ENCODE measurements around the gene CER1. TPM values are rescaled to one million over a fixed set of nuclear protein-coding genes. Genes with fewer than 3 reads are reported as not detected.

CER1 gene
- total RNA-seq, 1 donor = not detected

DNA sequence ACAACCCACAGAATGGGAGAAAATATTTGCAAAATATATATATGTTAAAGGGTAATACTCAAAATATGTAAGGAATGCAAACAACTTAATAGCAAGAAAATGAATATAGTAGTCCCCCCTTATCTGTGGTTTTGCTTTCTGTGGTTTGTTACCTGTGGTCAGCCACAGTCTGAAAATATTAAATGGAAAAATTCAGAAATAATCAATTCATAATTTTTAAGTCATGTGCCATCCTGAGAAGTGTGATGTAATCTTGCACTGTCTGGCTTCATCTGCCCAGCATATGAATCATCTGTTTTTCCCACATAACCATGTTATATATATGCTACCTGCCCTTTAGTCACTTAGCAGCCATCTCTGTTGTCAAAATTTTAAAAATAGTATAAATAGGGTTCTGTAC, 11.7 kb downstream of the CER1 start:
- Histone ChIP-seq H4K20me1 (ENCODE audit: insufficient read depth, low read length) (no peaks in the 10 kb centered on the region), H3K4me1 (ENCODE audit: insufficient read depth, low read length) (no peaks in the 10 kb centered on the region), H3K4me3 (ENCODE audit: insufficient read depth, low read length) (no peak overlapping the region), H3K27me3 (ENCODE audit: insufficient read depth, low read length) (no peaks in the 10 kb centered on the region), H3K36me3 (ENCODE audit: insufficient read depth, low read length) (no peaks in the 10 kb centered on the region), H3K4me2 (ENCODE audit: insufficient read depth, low read length) (no peak overlapping the region), H2AFZ (ENCODE audit: low read length) (no peak overlapping the region), H3K27ac (ENCODE audit: low read depth, low read length) (no peak overlapping the region), H3K9me3 (ENCODE audit: low read depth, low read length) (no peaks in the 10 kb centered on the region), H3K79me2 (ENCODE audit: insufficient read depth, low read length) (no peaks in the 10 kb centered on the region)
- TF ChIP-seq, protein P1, sequence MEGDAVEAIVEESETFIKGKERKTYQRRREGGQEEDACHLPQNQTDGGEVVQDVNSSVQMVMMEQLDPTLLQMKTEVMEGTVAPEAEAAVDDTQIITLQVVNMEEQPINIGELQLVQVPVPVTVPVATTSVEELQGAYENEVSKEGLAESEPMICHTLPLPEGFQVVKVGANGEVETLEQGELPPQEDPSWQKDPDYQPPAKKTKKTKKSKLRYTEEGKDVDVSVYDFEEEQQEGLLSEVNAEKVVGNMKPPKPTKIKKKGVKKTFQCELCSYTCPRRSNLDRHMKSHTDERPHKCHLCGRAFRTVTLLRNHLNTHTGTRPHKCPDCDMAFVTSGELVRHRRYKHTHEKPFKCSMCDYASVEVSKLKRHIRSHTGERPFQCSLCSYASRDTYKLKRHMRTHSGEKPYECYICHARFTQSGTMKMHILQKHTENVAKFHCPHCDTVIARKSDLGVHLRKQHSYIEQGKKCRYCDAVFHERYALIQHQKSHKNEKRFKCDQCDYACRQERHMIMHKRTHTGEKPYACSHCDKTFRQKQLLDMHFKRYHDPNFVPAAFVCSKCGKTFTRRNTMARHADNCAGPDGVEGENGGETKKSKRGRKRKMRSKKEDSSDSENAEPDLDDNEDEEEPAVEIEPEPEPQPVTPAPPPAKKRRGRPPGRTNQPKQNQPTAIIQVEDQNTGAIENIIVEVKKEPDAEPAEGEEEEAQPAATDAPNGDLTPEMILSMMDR (IDR thresholded peaks at IDR 0.05; ENCODE audit: extremely low read depth, low read depth, low read length) = no peak
- DNase-seq (ENCODE audit: insufficient read length, low spot score, missing footprints) = no peak

GRCh38 chr9:14706530-14707140, 15.9 kb downstream of the CER1 start:
- Histone ChIP-seq H3K4me3 (ENCODE audit: insufficient read depth, low read length) (no peak overlapping the region), H3K4me2 (ENCODE audit: insufficient read depth, low read length) (no peak overlapping the region), H3K27me3 (ENCODE audit: insufficient read depth, low read length) (peaks cover 9% of the 10 kb centered on the region), H4K20me1 (ENCODE audit: insufficient read depth, low read length) (no peaks in the 10 kb centered on the region), H3K36me3 (ENCODE audit: insufficient read depth, low read length) (no peaks in the 10 kb centered on the region), H2AFZ (ENCODE audit: low read length) (no peak overlapping the region), H3K79me2 (ENCODE audit: insufficient read depth, low read length) (no peaks in the 10 kb centered on the region), H3K27ac (ENCODE audit: low read depth, low read length) (no peak overlapping the region), H3K9me3 (ENCODE audit: low read depth, low read length) (no peaks in the 10 kb centered on the region), H3K4me1 (ENCODE audit: insufficient read depth, low read length) (no peaks in the 10 kb centered on the region)
- TF ChIP-seq, protein P1 (IDR thresholded peaks at IDR 0.05; ENCODE audit: extremely low read depth, low read depth, low read length) = no peak
- DNase-seq (ENCODE audit: insufficient read length, low spot score, missing footprints) = no peak

- H4K20me1 ChIP-seq (ENCODE audit: insufficient read depth, low read length) = no peaks in the 10 kb centered on the region
- no peak overlapping the region for H3K4me2 ChIP-seq (ENCODE audit: insufficient read depth, low read length)
- no peak overlapping the region for H3K27ac ChIP-seq (ENCODE audit: low read depth, low read length)
- DNase-seq (ENCODE audit: insufficient read length, low spot score, missing footprints) = no peak
- H3K27me3 ChIP-seq (ENCODE audit: insufficient read depth, low read length) = peaks cover 10% of the 10 kb centered on the region
- TF ChIP-seq, protein P1 (IDR thresholded peaks at IDR 0.05; ENCODE audit: extremely low read depth, low read depth, low read length) = no peak
- H3K79me2 ChIP-seq (ENCODE audit: insufficient read depth, low read length) = no peaks in the 10 kb centered on the region
- no peaks in the 10 kb centered on the region for H3K36me3 ChIP-seq (ENCODE audit: insufficient read depth, low read length)
- H3K4me1 ChIP-seq (ENCODE audit: insufficient read depth, low read length) = no peaks in the 10 kb centered on the region
- H3K9me3 ChIP-seq (ENCODE audit: low read depth, low read length) = no peaks in the 10 kb centered on the region
- H3K4me3 ChIP-seq (ENCODE audit: insufficient read depth, low read length) = no peak overlapping the region
- no peak overlapping the region for H2AFZ ChIP-seq (ENCODE audit: low read length)
These were observed 17.5 kb downstream of the CER1 start for GRCh38 chr9:14705079-14705478.

DNA sequence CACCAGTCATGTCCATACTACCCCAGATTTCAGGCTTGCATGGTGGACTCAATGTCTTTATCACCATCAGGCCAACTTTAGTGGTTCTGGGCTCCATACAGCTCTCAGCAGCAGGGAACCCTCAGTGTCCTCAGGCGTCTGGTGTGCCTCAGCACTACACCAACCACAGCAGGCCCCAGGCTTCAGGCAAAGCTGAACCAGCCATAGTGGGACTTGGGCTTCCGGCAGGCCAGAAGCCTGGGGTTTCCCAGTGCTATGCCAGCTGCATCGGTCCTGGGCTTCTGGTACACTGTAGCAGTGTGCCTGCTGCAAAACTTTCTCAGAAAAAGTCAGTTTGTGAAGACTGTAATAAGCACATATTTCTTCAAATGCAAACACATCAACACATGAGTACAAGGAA, 18.3 kb downstream of the CER1 start:
- Histone ChIP-seq H3K4me3 (ENCODE audit: insufficient read depth, low read length) (no peak overlapping the region), H3K9me3 (ENCODE audit: low read depth, low read length) (no peaks in the 10 kb centered on the region)

More for the DNA sequence above, 18.3 kb downstream of the CER1 start:
- Histone ChIP-seq H2AFZ (ENCODE audit: low read length) (no peak overlapping the region), H3K36me3 (ENCODE audit: insufficient read depth, low read length) (no peaks in the 10 kb centered on the region), H4K20me1 (ENCODE audit: insufficient read depth, low read length) (no peaks in the 10 kb centered on the region), H3K4me2 (ENCODE audit: insufficient read depth, low read length) (no peak overlapping the region), H3K79me2 (ENCODE audit: insufficient read depth, low read length) (no peaks in the 10 kb centered on the region), H3K27ac (ENCODE audit: low read depth, low read length) (no peak overlapping the region), H3K4me1 (ENCODE audit: insufficient read depth, low read length) (no peaks in the 10 kb centered on the region), H3K27me3 (ENCODE audit: insufficient read depth, low read length) (peaks cover 10% of the 10 kb centered on the region)
- TF ChIP-seq, protein P1 (IDR thresholded peaks at IDR 0.05; ENCODE audit: extremely low read depth, low read depth, low read length) = no peak
- DNase-seq (ENCODE audit: insufficient read length, low spot score, missing footprints) = no peak

Measured in osteoblast (primary cell).